Naive thymus-derived CD8-positive, alpha-beta T cell (primary cell): ENCODE results near the gene CDK15. TPM values are rescaled to one million over a fixed set of nuclear protein-coding genes. Genes with fewer than 3 reads are reported as not detected.
A peak's percentile ranks its signal among the peaks of the same experiment; 100 is the strongest.
"Not testable (repeated sequence)": the region's sequence is repeated elsewhere in the genome, so short reads cannot be mapped to it uniquely, and the experiment has no call there.

ENCODE experiments used
- ATAC-seq, 2 donors: fragments of 150-1000 bp; cut with Tn5 transposase in 1 of 2; sonication (Bioruptor Pico), chemical (Tn5 transposase) in 1 of 2; 1 replicate in 1 of 2; 2 replicates in 1 of 2; pipeline ENCODE4 v1.10.0; 2021; ENCODE audit warnings: mild to moderate bottlenecking in 2 of 2, moderate library complexity in 2 of 2
- POLR2A ChIA-PET: fragments of 350-600 bp; sonication (Branson Sonifier 250); formaldehyde crosslinking; loops from one replicate; lab custom pipeline; 2021; ENCODE audit warnings: antibody characterized with exemption; lab: Charles Lee
- DNase-seq, 10 donors: peaks; one replicate each; pipeline versions ENCODE4 v3.0.0 to v3.0.0-alpha.2; 2020 to 2022
- H3K27ac Mint-ChIP-seq, 10 donors: one replicate each; pipeline ENCODE4 v1.8.0; 2020 to 2022; ENCODE audit warnings: mild to moderate bottlenecking in 10 of 10, mixed read lengths in 10 of 10, moderate library complexity in 4 of 10, inconsistent platforms in 1 of 10
- H3K27me3 Mint-ChIP-seq, 5 donors: one replicate each; pipeline ENCODE4 v1.8.0; 2021 to 2022; ENCODE audit warnings: mixed read lengths in 5 of 5
- H3K36me3 Mint-ChIP-seq, 3 donors: one replicate each; pipeline ENCODE4 v1.8.0; 2020 to 2022; ENCODE audit warnings: mixed read lengths in 3 of 3, mild to moderate bottlenecking in 2 of 3, inconsistent platforms in 1 of 3
- H3K4me1 Mint-ChIP-seq, 4 donors: one replicate each; pipeline ENCODE4 v1.8.0; 2021 to 2022; ENCODE audit warnings: mixed read lengths in 4 of 4
- H3K4me3 Mint-ChIP-seq, 10 donors: one replicate each; pipeline ENCODE4 v1.8.0; 2020 to 2022; ENCODE audit warnings: mild to moderate bottlenecking in 10 of 10, mixed read lengths in 10 of 10, moderate library complexity in 6 of 10, inconsistent platforms in 1 of 10
- H3K9me3 Mint-ChIP-seq, 9 donors: one replicate each; pipeline ENCODE4 v1.8.0; 2020 to 2022; ENCODE audit warnings: mixed read lengths in 9 of 9, mild to moderate bottlenecking in 3 of 9, inconsistent platforms in 1 of 9, moderate library complexity in 1 of 9
- polyA plus RNA-seq, 3 donors: library from polyadenylated mRNA; unstranded; fragments of 300-500 nt; fragmentation: Illumina TruSeq; gene quantifications; one replicate each; pipeline ENCODE4 v1.2.3, GENCODE V29; 2021
- total RNA-seq, 8 experiments: library from RNA in 2 of 8; stranded (reverse) in 2 of 8; gene quantifications; one replicate each; pipeline ENCODE4 v1.2.3 and lab custom pipeline; 2021 to 2026

Gene CDK15
- total and polyA plus RNA-seq, 5 experiments from 2014 or later = not detected

DNA sequence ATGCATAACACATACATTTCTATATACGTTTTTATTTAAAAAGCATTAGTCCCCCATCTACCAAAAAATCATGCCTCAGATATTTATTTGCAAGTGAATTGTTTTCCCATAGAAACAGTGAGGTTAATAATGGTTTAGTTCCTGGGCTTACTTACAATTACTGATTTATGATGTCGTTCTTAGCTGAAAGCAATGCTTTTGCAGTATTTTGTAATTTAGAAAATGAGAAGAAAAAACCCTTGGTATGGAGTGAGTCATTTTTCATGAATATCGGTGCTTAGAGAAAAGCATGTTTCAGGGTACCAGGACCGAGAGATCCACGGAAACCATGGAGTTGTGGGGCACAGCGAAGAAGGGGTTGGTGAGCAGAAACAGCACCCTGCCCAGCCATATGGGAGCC is 12.0 kb upstream of the CDK15 start:
- ATAC-seq (no peak), DNase-seq (no peak)
- Mint-ChIP-seq H3K4me1 (peaks cover 0 to 1% (median 0%) of the 10 kb centered on the region in 4 donors), H3K27me3 (peaks cover 0 to 14% (median 3%) of the 10 kb centered on the region in 5 donors), H3K9me3 (no peaks in the 10 kb centered on the region), H3K4me3 (no peak overlapping the region), H3K36me3 (no peaks in the 10 kb centered on the region), H3K27ac (no peak overlapping the region)
- POLR2A ChIA-PET = no interaction called here

DNA sequence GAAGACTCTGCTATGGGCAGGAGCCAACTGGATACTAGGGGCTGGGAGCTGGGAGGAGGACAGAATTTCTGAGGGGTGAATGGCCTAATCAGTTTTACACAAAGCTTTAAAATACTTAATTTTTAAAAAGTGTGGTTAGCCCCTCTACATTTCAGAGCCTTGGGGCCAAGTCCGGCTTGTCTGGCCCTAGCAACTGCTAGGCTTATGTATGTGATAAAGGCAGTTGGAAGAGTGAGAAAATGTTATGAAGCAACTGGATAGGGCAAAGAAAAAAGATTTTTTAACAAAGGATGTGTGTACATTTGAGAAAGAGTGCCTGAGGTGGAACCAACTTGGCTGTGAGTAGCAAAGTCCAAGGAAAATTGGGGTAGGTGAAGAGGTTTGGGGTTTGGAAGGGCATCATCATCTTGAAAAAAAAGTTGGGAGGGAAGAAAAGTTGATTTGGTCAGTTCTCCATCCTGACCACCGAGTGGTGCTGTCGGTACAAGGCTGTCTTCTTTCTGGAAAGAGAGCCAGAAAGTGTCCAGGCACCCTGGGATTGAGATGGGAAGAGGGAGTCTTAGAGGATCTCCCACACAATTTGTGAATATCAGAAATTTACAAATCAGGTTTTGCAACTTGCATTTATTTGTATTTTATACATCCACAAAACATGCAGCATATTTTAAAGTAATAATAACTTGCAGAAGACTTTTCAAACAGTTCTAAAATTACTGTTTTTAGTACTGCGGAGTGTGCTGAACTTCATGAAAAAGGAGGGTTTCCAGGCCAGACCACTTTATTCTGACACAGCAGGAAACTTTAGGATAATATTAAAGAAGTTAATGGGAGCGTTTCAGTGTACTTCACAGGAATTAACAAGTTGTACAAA is 10.5 kb upstream of the CDK15 start:
- H3K4me3 Mint-ChIP-seq = no peak overlapping the region
- no peaks in the 10 kb centered on the region for H3K9me3 Mint-ChIP-seq
- H3K27me3 Mint-ChIP-seq = peaks cover 0 to 17% (median 5%) of the 10 kb centered on the region in 5 donors
- no peak for ATAC-seq
- no peak for DNase-seq
- H3K27ac Mint-ChIP-seq = peak overlapping the region in 1 of 10 donors; percentile 50
- H3K36me3 Mint-ChIP-seq = no peaks in the 10 kb centered on the region
- POLR2A ChIA-PET = no interaction called here
- peaks cover 0 to 1% (median 0%) of the 10 kb centered on the region in 4 donors for H3K4me1 Mint-ChIP-seq

DNA sequence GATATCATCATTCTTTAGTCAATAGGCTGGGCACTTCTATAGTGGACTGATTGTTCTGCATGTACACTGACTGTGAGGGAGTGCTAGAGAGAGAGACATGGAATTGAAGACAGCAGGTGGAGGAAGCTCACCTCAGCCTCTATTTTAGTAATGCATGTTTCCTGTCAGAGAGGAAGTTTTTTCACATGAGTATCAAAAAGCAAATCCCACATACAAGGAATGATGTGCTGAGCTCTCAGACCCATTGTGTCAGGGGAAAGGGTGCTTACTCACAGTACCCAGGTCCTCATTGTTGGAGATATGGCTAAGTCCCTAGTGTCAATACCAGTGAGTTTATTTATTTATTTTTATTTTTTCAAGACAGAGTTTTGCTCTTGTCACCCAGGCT is 9.9 kb upstream of the CDK15 start:
- POLR2A ChIA-PET = no interaction called here
- no peak for DNase-seq
- Mint-ChIP-seq H3K4me3 (no peak overlapping the region), H3K9me3 (no peaks in the 10 kb centered on the region), H3K4me1 (peaks cover 0 to 1% (median 0%) of the 10 kb centered on the region in 4 donors), H3K27ac (no peak overlapping the region), H3K27me3 (peaks cover 3 to 23% (median 5%) of the 10 kb centered on the region in 5 donors), H3K36me3 (no peaks in the 10 kb centered on the region)
- no peak for ATAC-seq

DNA sequence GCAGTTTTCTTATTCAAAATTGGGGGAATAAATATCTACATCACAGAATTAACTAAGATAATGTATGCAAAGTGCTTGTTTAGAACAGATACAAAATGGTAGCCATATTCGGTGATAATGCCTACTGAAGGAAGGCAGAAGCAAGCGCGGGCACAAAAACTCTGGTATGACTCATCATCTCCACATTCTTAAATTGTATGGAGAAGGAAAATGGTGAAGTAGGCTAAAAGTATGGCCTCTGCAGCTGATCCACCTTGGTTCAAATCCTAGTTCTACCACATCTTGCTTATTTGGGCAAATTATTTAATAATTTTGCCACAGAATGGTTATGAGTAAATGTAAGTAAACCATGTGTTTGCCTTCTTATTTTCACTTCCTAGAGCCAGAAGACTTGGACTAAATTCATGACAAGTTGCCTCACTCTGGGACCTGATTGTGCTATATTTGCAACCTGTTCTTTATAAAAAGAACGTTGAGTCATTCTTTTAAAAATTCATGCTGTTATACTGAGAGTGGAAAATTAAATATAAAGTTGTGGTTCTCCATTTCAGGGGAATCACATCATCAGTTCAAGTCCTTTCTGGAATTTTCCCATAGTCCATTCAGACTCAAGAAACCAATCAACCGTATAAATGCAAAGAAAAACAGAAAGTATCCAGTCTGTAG is 9.0 kb upstream of the CDK15 start:
- ATAC-seq = no peak
- Mint-ChIP-seq H3K4me1 (peaks cover 0 to 1% (median 0%) of the 10 kb centered on the region in 4 donors), H3K9me3 (no peaks in the 10 kb centered on the region), H3K36me3 (no peaks in the 10 kb centered on the region), H3K4me3 (no peak overlapping the region), H3K27me3 (peaks cover 5 to 23% (median 6%) of the 10 kb centered on the region in 5 donors), H3K27ac (no peak overlapping the region)
- DNase-seq = no peak
- POLR2A ChIA-PET = no interaction called here

DNA sequence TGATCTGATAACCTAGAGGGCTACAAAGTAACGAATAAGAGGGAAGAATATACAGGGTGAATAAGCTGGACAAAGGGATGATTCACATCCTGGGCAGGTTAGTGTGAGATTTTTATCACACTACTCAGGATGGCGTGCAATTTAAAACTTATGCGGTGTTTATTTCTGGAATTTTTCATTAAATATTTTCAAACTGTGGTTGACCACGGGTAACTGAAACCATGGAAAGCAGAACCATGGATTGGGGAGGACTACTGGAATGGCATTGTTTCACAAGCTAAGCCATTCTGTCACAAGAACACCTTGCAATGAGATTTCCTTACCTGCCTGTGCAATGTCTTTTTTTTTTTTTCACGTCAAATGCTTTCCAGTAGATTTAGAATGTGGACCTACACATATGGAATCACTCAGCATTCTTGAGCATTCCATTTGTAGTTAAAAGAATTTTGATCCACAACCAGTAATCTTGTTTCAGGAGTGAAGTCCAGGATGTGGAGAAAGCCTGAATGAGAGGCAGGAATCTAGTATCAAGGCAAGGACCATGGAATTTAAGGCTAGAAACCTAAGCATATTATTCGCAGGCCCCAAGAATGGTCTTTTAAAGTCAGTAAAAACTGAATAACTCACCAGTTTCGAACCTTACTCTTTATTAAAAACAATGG is 8.0 kb upstream of the CDK15 start:
- Mint-ChIP-seq H3K27ac (no peak overlapping the region), H3K36me3 (no peaks in the 10 kb centered on the region), H3K4me3 (no peak overlapping the region), H3K27me3 (peaks cover 4 to 25% (median 12%) of the 10 kb centered on the region in 5 donors), H3K4me1 (peaks cover 0 to 1% (median 0%) of the 10 kb centered on the region in 4 donors), H3K9me3 (no peaks in the 10 kb centered on the region)
- ATAC-seq = no peak
- no peak for DNase-seq
- POLR2A ChIA-PET = no interaction called here

DNA sequence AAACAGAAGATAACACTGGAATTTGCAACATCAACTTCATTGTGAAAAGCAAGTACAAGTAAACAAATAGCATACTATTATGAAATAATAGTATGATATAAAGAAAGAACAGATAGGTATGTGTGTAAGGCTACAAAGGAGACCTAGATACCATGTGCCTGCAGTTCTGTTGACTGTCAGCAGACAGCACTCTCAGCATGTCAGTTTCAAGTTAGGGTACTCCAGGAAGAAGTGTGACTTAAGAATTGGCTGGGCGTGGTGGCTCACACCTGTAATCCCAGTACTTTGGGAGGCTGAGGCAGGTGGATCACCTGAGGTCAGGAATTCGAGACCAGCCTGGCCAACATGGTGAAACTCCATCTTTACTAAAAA is 7.4 kb upstream of the CDK15 start:
- peaks cover 4 to 27% (median 12%) of the 10 kb centered on the region in 5 donors for H3K27me3 Mint-ChIP-seq
- H3K4me3 Mint-ChIP-seq, DNase-seq, POLR2A ChIA-PET, H3K27ac Mint-ChIP-seq, H3K36me3 Mint-ChIP-seq, H3K4me1 Mint-ChIP-seq, ATAC-seq, H3K9me3 Mint-ChIP-seq: not testable (repeated sequence)

DNA sequence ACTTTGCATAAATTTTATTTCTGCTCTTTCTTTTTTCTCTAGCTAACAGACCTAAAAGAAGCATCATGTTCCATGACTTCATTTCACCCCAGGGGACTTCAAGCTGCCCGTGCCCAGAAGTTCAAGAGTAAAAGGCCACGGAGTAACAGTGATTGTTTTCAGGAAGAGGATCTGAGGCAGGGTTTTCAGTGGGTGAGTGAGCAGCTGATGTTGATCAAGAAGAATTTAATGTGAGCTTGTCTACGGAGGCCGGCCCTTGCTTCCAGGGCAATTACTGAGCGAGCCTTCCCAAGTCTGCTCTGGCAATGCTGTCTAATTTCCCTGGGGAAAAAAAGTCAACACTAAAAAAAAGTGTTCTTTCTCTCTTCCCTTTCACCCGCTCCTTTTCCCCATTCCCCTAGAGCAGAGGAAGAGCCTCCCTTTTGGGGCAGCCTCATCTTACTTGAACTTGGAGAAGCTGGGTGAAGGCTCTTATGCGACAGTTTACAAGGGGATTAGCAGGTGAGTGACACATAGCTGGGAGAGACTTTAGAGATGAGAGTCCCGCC is 1.2 kb downstream of the CDK15 start:
- Mint-ChIP-seq H3K4me1 (no peaks in the 10 kb centered on the region), H3K27me3 (peaks cover 2 to 42% (median 8%) of the 10 kb centered on the region in 5 donors), H3K27ac (no peak overlapping the region), H3K9me3 (no peaks in the 10 kb centered on the region), H3K36me3 (no peaks in the 10 kb centered on the region), H3K4me3 (no peak overlapping the region)
- no peak for ATAC-seq
- POLR2A ChIA-PET = no interaction called here
- no peak for DNase-seq

DNA sequence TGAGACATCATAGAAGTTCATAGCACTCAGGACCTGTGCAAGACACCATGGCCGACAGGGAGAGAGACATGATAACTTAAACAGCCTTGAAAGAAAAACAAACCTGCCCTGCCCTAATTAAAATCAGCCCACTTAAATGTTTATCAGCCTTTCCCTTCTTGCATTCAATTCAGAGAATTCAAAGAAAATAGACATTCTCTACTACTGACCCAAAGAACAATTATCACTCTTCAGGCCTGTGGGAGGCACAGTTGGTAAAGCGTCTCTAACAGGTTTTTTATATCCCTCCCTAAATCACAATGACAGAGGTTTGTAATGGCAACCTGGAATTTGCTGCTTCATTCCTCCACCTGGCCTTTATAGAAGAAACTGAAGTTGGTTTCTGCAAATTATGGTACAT is 1.7 kb downstream of the CDK15 start:
- Mint-ChIP-seq H3K4me3 (no peak overlapping the region), H3K27me3 (peaks cover 2 to 37% (median 7%) of the 10 kb centered on the region in 5 donors), H3K36me3 (no peaks in the 10 kb centered on the region), H3K27ac (no peak overlapping the region), H3K9me3 (no peaks in the 10 kb centered on the region), H3K4me1 (no peaks in the 10 kb centered on the region)
- POLR2A ChIA-PET = no interaction called here
- ATAC-seq (no peak), DNase-seq (no peak)

DNA sequence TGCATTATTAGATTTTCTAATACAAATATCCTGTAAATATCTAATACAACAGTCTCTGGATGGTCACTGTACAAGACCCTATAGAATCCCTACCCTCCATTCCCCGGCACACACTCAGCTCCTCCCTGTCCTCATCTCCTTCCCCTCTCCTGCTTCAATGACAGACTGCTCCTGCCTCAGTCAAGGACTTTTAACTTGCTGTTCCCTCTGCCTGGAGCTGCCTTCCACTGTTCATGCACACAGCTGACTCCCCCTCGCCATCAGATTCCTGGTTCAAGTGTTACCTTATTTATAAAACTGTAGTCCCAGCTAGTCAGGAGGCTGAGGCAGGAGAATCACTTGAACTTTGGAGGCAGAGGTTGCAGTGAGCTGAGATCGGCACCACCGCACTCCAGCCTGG is 3.3 kb downstream of the CDK15 start:
- Mint-ChIP-seq H3K4me1 (no peaks in the 10 kb centered on the region), H3K27ac (no peak overlapping the region), H3K4me3 (no peak overlapping the region), H3K9me3 (no peaks in the 10 kb centered on the region), H3K27me3 (peaks cover 0 to 31% (median 8%) of the 10 kb centered on the region in 5 donors), H3K36me3 (no peaks in the 10 kb centered on the region)
- ATAC-seq = no peak
- no peak for DNase-seq
- POLR2A ChIA-PET = no interaction called here

DNA sequence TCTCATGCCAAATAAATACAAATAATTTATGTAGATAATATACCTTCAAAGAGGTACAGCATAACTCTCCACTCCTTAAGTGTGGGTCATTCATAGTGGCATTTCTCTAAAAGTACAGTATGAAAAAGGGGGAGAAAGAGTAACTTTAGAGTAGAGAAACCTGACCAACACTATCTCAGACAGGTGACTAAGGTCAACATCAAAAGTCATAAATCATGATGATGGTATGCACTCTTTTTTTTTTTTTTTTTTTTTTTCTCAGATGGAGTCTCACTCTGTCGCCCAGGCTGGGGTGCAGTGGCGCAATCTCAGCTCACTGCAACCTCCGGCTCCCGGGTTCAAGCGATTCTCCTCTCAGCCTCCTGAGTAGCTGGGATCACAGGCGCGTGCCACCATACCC is 4.3 kb downstream of the CDK15 start:
- not testable (repeated sequence) for H3K4me1 Mint-ChIP-seq

DNA sequence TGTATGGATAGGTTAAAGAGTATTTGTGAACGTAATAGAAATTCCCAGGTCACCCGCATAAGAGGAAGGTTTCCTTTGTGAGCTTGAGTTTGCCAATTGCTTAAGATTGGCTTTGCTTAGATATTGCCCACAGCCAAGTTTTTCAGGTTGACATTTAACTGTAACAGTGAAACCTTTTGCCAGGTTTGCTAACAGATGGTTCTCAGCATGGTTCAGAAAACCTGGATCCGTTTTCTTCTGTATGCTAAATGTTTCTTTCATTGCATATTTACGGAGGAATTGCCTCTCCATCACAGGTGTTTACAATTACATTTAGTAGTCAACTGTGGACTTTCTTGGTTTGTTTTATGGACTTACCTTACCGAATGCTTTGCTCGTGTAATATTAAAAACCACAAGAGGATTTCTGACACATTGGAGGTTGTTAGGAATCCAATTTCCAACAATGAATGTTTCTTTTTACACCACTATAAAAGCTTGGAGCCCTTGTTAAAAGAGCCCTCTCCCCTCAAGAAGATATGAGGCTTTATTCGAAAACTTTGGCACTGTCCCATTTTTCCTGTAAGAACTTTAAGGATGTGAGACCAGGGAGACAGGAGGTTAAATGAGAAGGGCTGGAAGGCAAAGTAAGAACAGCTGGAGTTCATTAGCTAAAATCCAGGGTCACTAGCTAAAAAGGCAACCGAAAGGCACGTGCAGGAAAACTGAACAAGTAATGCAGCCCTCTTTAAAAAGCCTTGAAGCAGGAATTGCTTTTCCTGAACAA is 7.8 kb downstream of the CDK15 start:
- H3K27ac Mint-ChIP-seq = no peak overlapping the region
- DNase-seq (no peak), ATAC-seq (no peak)
- peaks cover 2 to 18% (median 6%) of the 10 kb centered on the region in 5 donors for H3K27me3 Mint-ChIP-seq
- no peaks in the 10 kb centered on the region for H3K36me3 Mint-ChIP-seq
- H3K4me3 Mint-ChIP-seq = no peak overlapping the region
- peaks cover 0 to 1% (median 0%) of the 10 kb centered on the region in 9 donors for H3K9me3 Mint-ChIP-seq
- no peaks in the 10 kb centered on the region for H3K4me1 Mint-ChIP-seq
- POLR2A ChIA-PET = no interaction called here

More for the DNA sequence above, 4.3 kb downstream of the CDK15 start:
- DNase-seq, POLR2A ChIA-PET, H3K9me3 Mint-ChIP-seq, H3K27ac Mint-ChIP-seq, ATAC-seq, H3K4me3 Mint-ChIP-seq, H3K36me3 Mint-ChIP-seq: not testable (repeated sequence)
- peaks cover 0 to 31% (median 8%) of the 10 kb centered on the region in 5 donors for H3K27me3 Mint-ChIP-seq
